ENCODE measurements around the gene POLD2. TPM values are rescaled to one million over a fixed set of nuclear protein-coding genes. Genes with fewer than 3 reads are reported as not detected.

Gene POLD2
- total and polyA plus RNA-seq, 2 donors from 2014 or later, result 60.0 to 119 TPM

DNA sequence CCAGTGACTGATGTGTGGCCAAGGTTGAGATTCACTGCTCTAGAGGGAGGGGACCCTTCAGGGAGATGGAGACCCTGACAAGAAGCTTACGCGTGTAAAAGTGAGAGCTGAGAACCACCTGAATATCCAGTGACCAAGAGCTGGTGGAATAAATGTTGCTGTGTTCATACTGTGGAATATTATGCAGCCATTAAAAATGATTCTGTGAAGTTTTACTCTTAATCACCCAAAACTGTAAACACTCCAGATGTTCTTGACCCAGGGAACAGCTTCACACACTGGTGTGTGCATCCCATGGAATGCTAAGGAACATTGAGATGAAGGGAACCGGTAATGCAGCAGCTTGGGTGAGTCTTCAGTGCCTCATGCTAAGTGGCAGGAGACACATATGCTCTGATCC is 36.7 kb downstream of the POLD2 start:
- no peaks in the 10 kb centered on the region for H3K9me3 ChIP-seq (ENCODE audit: control insufficient read depth in 2 of 3, insufficient read depth in 1 of 3, low read length in 3 of 3)
- no peak overlapping the region for H3K27ac ChIP-seq (ENCODE audit: low read depth in 2 of 2, low read length in 2 of 2)
- no peaks in the 10 kb centered on the region for H3K36me3 ChIP-seq (ENCODE audit: control insufficient read depth in 2 of 3, insufficient read depth in 3 of 3, low read length in 3 of 3)
- FAIRE-seq, result no peak
- DNase-seq, result no peak
- no peak overlapping the region for H3K4me3 ChIP-seq (ENCODE audit: low read length in 3 of 3)
- H3K4me1 ChIP-seq (ENCODE audit: control insufficient read depth in 2 of 3, insufficient read depth in 2 of 3, low read depth in 1 of 3, low read length in 3 of 3), result peaks cover 0 to 13% (median 11%) of the 10 kb centered on the region in 3 donors
- intact Hi-C loops (cut with DNase I), result no loop called here
- no peak overlapping the region for H3K9ac ChIP-seq (ENCODE audit: low read length in 3 of 3)
- TF ChIP-seq, protein P1, sequence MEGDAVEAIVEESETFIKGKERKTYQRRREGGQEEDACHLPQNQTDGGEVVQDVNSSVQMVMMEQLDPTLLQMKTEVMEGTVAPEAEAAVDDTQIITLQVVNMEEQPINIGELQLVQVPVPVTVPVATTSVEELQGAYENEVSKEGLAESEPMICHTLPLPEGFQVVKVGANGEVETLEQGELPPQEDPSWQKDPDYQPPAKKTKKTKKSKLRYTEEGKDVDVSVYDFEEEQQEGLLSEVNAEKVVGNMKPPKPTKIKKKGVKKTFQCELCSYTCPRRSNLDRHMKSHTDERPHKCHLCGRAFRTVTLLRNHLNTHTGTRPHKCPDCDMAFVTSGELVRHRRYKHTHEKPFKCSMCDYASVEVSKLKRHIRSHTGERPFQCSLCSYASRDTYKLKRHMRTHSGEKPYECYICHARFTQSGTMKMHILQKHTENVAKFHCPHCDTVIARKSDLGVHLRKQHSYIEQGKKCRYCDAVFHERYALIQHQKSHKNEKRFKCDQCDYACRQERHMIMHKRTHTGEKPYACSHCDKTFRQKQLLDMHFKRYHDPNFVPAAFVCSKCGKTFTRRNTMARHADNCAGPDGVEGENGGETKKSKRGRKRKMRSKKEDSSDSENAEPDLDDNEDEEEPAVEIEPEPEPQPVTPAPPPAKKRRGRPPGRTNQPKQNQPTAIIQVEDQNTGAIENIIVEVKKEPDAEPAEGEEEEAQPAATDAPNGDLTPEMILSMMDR (IDR thresholded peaks at IDR 0.05; ENCODE audit: borderline replicate concordance, extremely low read depth, insufficient read depth), result no peak
- H3K27me3 ChIP-seq (ENCODE audit: control insufficient read depth, insufficient read depth, low read length), result no peaks in the 10 kb centered on the region

DNA sequence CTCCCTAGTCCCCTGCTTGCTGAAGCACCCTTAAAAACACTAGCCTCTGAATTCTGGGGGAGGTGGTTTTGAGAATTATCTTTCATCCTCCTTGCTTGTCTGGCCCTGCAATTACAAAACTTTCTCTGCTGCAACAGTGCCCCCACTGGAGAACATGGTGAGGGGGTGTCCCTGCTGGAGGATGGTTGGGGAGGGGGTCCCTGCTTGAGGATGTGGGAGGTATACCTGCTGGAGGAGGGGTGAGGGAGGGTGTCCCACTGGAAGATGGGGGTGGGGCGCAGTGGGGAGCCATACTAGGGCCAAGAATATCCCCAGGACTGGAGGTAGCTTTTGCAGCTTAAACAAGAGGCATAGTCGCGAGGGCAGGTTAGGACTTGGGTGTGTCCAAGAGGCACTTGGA is 37.8 kb downstream of the POLD2 start:
- H3K9me3 ChIP-seq (ENCODE audit: control insufficient read depth in 2 of 3, insufficient read depth in 1 of 3, low read length in 3 of 3), result no peaks in the 10 kb centered on the region
- DNase-seq (peak in 2 of 5 donors; percentile 48 to 56), FAIRE-seq (no peak)
- no peaks in the 10 kb centered on the region for H3K27me3 ChIP-seq (ENCODE audit: control insufficient read depth, insufficient read depth, low read length)
- H3K9ac ChIP-seq (ENCODE audit: low read length in 3 of 3), result no peak overlapping the region
- intact Hi-C loops (cut with DNase I), result no loop called here
- TF ChIP-seq, protein P1 (IDR thresholded peaks at IDR 0.05; ENCODE audit: borderline replicate concordance, extremely low read depth, insufficient read depth), result no peak
- H3K4me3 ChIP-seq (ENCODE audit: low read length in 3 of 3), result no peak overlapping the region
- peak overlapping the region in 1 of 2 donors; percentile 37 for H3K27ac ChIP-seq (ENCODE audit: low read depth in 2 of 2, low read length in 2 of 2)
- H3K36me3 ChIP-seq (ENCODE audit: control insufficient read depth in 2 of 3, insufficient read depth in 3 of 3, low read length in 3 of 3), result peaks cover 0 to 4% (median 3%) of the 10 kb centered on the region in 3 donors
- peaks cover 0 to 21% (median 18%) of the 10 kb centered on the region in 3 donors for H3K4me1 ChIP-seq (ENCODE audit: control insufficient read depth in 2 of 3, insufficient read depth in 2 of 3, low read depth in 1 of 3, low read length in 3 of 3)

DNA sequence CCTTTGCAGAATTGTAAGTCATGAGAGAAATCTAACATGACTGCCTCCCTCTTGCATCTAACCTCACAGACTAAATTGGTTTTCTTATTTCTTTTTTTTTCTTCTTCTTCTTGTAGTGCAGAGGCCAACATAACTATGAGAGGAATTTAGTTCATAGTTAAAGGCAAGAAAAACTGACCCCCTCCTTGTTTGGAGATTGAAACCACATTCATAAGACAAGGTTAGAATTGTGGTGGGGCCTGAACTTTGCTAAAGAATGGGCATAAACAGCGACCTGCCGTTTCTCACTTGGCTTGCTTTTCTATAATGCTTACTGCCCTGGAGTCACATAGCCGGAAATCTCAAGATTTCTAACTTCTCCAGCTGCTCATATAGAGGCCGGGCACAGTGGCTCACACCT is 38.6 kb downstream of the POLD2 start:
- no peaks in the 10 kb centered on the region for H3K9me3 ChIP-seq (ENCODE audit: control insufficient read depth in 2 of 3, insufficient read depth in 1 of 3, low read length in 3 of 3)
- DNase-seq (peak in 1 of 5 donors; percentile 54), FAIRE-seq (no peak)
- TF ChIP-seq, protein P1 (IDR thresholded peaks at IDR 0.05; ENCODE audit: borderline replicate concordance, extremely low read depth, insufficient read depth), result no peak
- intact Hi-C loops (cut with DNase I), result no loop called here
- no peaks in the 10 kb centered on the region for H3K27me3 ChIP-seq (ENCODE audit: control insufficient read depth, insufficient read depth, low read length)
- peaks cover 0 to 27% (median 19%) of the 10 kb centered on the region in 3 donors for H3K4me1 ChIP-seq (ENCODE audit: control insufficient read depth in 2 of 3, insufficient read depth in 2 of 3, low read depth in 1 of 3, low read length in 3 of 3)
- no peak overlapping the region for H3K9ac ChIP-seq (ENCODE audit: low read length in 3 of 3)
- H3K27ac ChIP-seq (ENCODE audit: low read depth in 2 of 2, low read length in 2 of 2), result no peak overlapping the region
- H3K36me3 ChIP-seq (ENCODE audit: control insufficient read depth in 2 of 3, insufficient read depth in 3 of 3, low read length in 3 of 3), result peaks cover 0 to 11% (median 4%) of the 10 kb centered on the region in 3 donors
- H3K4me3 ChIP-seq (ENCODE audit: low read length in 3 of 3), result no peak overlapping the region

DNA sequence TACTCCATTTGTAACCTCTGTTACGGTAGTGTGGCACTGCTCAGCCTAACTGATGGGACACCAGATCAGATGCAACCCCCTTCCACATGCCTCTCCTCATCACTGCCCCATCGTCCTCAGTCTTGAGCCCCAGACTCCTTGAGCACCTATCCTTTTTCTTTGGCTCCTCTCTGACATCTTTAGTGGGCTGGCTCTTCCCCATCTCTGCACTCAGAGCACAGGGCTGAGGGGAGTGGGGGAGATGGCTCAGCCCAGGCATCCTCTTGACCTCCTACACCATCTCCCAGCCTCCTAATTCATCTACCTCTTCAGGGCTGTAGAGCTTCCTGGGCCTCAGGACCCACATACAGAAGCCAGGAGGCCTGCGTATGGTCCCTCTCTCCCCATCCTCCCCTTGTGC is 39.6 kb downstream of the POLD2 start:
- DNase-seq (peak in 1 of 5 donors; percentile 38), FAIRE-seq (no peak)
- intact Hi-C loops (cut with DNase I), result no loop called here
- no peaks in the 10 kb centered on the region for H3K27me3 ChIP-seq (ENCODE audit: control insufficient read depth, insufficient read depth, low read length)
- no peak overlapping the region for H3K9ac ChIP-seq (ENCODE audit: low read length in 3 of 3)
- H3K4me1 ChIP-seq (ENCODE audit: control insufficient read depth in 2 of 3, insufficient read depth in 2 of 3, low read depth in 1 of 3, low read length in 3 of 3), result peaks cover 0 to 32% (median 23%) of the 10 kb centered on the region in 3 donors
- no peaks in the 10 kb centered on the region for H3K9me3 ChIP-seq (ENCODE audit: control insufficient read depth in 2 of 3, insufficient read depth in 1 of 3, low read length in 3 of 3)
- H3K36me3 ChIP-seq (ENCODE audit: control insufficient read depth in 2 of 3, insufficient read depth in 3 of 3, low read length in 3 of 3), result peaks cover 0 to 18% (median 6%) of the 10 kb centered on the region in 3 donors
- peak overlapping the region in 1 of 2 donors; percentile 32 for H3K27ac ChIP-seq (ENCODE audit: low read depth in 2 of 2, low read length in 2 of 2)
- TF ChIP-seq, protein P1 (IDR thresholded peaks at IDR 0.05; ENCODE audit: borderline replicate concordance, extremely low read depth, insufficient read depth), result no peak
- H3K4me3 ChIP-seq (ENCODE audit: low read length in 3 of 3), result no peak overlapping the region
